ENCODE data around the gene CELF2.

- TF ChIP-seq CBX8 (IDR thresholded peaks at IDR 0.05; ENCODE audit: borderline replicate concordance, extremely low read depth, low read depth, low read length, poor library complexity, severe bottlenecking): no peak
- no peak for TF ChIP-seq CTCF (IDR thresholded peaks at IDR 0.05 in 2 of 3, conservative IDR thresholded peaks at IDR 0.05 in 1 of 3; ENCODE audit: insufficient read depth in 2 of 3, low read depth in 1 of 3, low read length in 3 of 3)
- no peak for TF ChIP-seq ZC3H8 (IDR thresholded peaks at IDR 0.05)
- TF ChIP-seq JUNB (CRISPR knock-in tag; conservative IDR thresholded peaks at IDR 0.05): no peak
- no peak for TF ChIP-seq ZFP30 (CRISPR knock-in tag; IDR thresholded peaks at IDR 0.05; ENCODE audit: borderline replicate concordance)
- TF ChIP-seq RCOR1 (IDR thresholded peaks at IDR 0.05; ENCODE audit: borderline replicate concordance in 1 of 2, low read depth in 2 of 2, low read length in 2 of 2): peak; percentile 39 to 95; a peak in 3 of 4 replicates
- no peak for TF ChIP-seq HDGF (IDR thresholded peaks at IDR 0.05)
- peak in 1 of 3 experiments; percentile 28 for TF ChIP-seq YY1 (IDR thresholded peaks at IDR 0.05; ENCODE audit: borderline replicate concordance in 1 of 3, control insufficient read depth in 1 of 3, extremely low read depth in 1 of 3, insufficient read depth in 3 of 3, insufficient read length in 1 of 3, insufficient replicate concordance in 2 of 3, low read depth in 1 of 3, low read length in 2 of 3)
- peak; percentile 93 for TF ChIP-seq TFAP4 (CRISPR knock-in tag; IDR thresholded peaks at IDR 0.05; ENCODE audit: borderline replicate concordance)
- TF ChIP-seq MYC (IDR thresholded peaks at IDR 0.05; ENCODE audit: low read depth, low read length): peak; percentile 82
- TF ChIP-seq MYC (CRISPR knock-in tag; IDR thresholded peaks at IDR 0.05; ENCODE audit: borderline replicate concordance, low read depth): no peak
These were observed 161.2 kb downstream of the CELF2 start for GRCh38 chr10:11178606-11179515.

Measured in K562 (cell line).